CD4-positive, alpha-beta T cell treated with Interferon gamma for 1 hour (primary cell): Measurements from ENCODE around the gene PTPRR.

ENCODE experiments used
- DNase-seq: peaks from one replicate; pipeline ENCODE4 v3.0.0-alpha.2; 2020

PTPRR gene, protein sequence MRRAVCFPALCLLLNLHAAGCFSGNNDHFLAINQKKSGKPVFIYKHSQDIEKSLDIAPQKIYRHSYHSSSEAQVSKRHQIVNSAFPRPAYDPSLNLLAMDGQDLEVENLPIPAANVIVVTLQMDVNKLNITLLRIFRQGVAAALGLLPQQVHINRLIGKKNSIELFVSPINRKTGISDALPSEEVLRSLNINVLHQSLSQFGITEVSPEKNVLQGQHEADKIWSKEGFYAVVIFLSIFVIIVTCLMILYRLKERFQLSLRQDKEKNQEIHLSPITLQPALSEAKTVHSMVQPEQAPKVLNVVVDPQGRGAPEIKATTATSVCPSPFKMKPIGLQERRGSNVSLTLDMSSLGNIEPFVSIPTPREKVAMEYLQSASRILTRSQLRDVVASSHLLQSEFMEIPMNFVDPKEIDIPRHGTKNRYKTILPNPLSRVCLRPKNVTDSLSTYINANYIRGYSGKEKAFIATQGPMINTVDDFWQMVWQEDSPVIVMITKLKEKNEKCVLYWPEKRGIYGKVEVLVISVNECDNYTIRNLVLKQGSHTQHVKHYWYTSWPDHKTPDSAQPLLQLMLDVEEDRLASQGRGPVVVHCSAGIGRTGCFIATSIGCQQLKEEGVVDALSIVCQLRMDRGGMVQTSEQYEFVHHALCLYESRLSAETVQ

DNA sequence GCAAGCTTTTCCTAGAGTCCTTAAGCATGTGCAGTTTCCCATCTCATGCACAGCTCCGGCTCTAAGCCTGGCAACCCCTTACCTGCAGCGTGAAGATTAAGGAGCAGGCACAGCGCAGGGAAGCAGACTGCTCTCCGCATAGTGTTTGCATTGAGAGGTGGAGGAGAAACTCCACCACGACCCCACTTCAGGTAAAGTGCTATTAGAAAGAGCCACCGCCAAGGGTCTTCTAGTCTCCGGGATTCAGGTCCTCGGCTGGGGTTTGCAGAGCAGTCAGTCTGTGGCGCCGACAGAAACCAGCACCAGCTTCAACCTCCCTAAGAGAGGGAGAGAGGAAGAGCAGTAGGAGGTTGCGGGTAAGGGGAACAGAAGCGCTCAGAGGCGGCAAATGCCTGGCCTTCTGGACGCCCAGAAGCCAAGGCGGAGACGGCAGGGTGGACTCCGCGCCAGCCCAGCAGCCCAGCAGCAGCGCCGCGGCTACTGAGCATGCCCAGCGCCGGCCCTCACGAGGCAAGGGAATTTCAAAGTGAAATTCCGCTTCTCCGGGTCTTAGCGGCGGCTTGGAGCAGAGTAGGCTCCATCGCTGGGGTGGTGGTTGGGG lies at the start of gene PTPRR:
Gene PTPRR, minus strand, starts transcription at position 488 of the 601 bp plus-strand sequence. Its CDS starts 348 bp downstream, at position 140.
- no peak for DNase-seq

DNA sequence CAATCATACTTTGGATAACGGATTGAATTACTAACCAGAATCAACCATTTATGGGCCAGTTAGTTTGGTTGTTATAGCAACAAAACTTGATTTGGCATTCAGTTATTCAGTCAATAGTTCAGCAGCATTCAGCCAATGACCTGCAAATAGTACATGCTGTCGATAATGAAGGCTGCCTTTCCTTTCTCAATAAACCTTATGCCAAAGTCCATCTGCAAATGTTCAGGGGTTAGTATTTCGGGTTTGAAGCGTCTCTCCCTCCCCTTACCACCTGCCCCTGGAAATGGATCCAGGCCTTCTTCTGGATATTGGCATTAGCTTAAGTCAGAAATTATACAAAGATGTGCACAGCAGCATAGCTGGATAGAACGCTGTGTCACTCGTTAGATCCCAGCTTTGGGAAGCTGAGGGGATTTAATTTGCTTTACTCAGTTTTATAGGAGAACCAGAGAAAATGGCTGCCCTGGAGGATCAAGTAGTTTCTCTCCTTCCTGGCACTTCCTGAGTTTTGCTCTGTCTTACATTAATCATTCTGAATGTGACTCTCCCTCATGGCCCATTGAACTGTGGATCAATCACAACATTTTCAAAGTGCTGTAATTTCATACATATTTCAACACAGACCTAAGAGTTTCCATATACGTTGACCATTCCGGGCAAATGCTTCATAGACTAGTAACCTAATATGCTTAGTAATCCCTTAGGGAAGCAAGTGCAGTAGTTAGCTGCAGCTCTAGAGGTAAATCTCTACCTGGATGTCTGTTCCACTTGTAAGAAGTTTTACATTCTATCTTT lies 46.7 kb upstream of the PTPRR start:
- DNase-seq: no peak

DNA sequence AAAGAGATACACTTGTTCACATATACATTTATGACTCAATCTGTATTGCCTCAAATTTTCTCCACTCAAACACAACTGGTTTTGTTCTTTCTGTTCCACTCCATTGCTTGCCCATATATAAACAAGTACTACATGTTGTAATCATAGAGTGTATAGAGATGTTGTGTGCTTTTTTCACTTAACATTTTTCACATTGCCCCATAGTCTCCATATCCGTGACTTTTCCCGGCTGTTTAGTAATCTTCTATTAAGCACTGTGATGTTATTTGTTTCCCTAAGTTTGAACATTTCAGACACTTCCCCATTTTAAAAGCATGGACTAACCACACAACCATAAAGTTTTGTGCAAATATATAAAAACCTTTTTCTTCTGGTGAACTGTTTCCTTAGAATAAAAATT lies 45.5 kb upstream of the PTPRR start:
- DNase-seq: no peak

DNA sequence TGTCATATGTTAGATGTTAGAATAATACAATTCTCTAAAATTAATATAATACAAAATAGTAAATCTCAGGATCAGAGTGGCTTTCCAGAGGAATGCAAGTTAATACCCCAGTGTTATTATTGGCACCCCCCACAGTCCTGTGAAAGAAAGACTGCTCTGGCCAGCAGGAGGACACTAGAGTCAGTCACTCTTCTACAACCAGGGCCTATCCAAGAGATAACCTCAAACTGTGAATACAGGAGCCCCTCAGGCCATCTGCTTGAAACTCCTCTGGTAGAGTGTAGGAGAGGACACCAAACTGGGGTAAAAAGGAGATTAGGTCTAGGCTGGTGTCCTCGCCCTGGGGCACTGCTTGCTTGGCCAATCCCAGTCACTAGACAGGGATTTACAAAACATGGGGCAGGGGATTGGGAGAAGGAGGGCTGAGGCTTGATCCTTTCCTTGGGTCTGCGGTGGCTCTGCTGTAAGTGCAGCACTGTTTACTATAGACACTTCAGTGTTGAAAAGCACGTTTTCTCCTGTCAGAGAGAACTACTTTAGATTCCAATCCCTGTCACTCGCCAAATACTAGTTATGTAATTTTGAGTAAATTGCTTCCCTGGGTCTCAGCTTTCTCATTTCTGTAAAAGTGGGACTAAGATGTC lies 44.5 kb upstream of the PTPRR start:
- no peak for DNase-seq

DNA sequence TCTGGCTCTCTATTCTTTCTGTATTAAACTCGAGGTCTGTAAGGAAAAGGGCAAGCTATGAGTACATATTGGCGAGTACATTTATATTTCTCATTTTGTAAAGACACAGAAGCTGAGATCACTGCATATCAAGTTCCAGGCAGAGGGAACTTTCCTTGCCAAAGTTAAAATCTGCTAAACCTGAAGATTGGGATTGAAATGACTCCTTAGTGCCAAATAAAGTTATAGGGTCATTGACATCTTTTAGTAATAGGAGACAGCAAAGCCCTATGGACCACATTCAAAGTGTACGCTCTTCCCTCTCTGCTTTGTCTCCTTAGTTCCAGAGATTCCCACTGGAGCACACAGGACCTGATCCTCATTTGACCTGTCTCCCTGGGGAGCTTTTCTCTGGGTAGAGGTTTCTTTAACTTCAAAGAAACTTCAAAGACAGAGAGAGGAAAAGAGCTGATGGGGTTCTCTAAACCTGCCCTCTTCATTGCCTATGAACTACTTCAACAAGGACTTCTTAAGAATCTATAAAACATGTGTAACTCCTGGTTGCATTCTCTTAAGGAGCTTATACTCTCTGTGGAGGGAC lies 42.6 kb upstream of the PTPRR start:
- DNase-seq: no peak

DNA sequence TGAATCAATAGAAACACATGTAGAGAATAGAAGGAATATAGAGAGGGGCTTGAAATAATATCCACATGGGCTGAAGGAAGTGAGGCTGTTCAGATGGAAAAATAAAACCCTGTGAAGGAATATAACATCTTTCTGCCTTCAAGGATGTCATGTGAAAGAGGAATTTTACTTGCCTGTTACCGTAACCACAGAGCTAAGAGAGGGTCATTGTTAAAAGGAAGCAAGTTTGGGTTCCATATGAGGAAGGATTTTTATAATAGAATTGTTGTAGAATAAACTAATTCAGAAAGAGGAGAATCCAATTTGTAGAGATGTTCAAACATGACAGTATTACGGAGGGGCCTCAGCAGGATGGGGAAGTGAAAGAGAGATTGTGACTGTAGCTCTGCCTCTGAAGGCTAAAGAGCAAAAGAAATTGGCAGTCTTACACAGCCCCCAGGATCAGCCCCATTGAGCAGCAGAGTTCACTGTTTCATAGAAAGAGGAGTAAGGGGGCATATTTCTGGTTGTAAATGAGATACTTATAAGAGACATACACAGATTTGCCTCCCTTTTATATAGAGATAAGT lies 41.8 kb upstream of the PTPRR start:
- DNase-seq: no peak

DNA sequence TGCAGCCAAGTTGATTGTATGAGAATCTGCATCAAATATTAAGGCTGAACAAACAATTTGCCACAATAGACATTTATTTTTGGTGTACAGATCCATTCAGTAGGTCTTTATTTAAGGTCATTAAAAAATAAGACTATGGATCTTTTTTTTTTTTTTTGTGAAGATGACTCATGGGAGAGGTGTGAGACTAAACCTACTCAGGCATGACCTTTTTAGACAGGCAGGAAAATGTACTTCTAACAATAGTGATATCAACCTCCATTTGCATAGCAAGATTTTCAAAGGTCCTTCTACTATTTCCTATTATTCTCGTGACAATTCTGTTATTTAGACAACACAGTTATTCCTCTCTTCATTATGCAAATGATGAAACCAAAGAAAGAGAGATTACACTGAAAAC lies 39.9 kb upstream of the PTPRR start:
- DNase-seq: no peak

DNA sequence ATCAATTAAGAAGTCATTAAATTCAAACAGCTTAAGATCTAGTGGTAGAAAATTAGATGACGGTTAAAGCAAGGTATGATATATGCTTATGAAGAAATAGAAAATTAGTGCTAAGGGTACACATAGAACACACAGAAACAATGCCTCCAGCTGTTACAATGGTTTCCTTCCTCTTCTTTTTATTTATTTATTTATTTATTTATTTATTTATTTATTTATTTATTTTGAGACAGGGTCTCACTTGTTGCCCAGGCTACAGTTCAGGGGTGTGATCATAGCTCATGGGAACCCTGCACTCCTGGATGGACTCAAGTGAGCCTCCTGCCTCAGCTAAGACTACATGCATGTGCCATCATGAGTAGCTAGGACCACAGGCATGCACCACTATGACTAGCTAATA lies 34.9 kb upstream of the PTPRR start:
- DNase-seq: no peak

DNA sequence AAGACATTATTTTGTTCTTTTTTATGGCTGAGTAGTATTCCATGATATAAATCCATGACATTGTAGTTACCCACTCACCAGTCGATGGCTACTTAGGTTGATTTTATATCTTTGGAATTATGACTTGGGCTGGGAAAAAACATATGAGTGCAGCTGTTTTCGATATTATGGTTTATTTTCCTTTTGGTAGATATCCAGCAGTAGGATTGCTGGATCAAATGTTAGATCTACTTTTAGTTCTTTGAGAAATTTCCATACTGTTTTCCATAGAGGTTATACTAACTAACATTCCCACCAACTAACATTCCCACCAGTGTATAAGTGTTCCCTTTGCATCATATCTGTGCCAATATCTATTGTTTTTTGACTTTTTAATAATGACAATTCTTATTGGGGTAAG lies 29.9 kb upstream of the PTPRR start:
- DNase-seq: no peak

DNA sequence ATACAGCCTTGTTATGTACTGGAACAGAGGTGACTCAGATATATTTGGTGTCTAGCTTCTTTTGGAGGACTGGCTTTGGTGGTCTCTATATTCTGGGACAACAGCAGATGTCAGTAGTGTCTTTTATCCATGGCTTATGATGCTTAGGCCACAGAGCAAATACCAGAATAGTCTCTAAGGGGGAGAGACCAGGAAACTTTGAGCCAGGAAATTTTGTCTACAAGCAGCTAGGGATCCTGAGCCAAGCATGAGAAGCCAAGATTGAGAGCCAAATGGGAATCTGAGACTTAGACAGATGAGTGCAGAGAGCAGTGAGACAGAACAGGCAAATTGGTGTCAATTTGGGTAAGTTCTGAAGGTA lies 28.4 kb upstream of the PTPRR start:
- DNase-seq: no peak

DNA sequence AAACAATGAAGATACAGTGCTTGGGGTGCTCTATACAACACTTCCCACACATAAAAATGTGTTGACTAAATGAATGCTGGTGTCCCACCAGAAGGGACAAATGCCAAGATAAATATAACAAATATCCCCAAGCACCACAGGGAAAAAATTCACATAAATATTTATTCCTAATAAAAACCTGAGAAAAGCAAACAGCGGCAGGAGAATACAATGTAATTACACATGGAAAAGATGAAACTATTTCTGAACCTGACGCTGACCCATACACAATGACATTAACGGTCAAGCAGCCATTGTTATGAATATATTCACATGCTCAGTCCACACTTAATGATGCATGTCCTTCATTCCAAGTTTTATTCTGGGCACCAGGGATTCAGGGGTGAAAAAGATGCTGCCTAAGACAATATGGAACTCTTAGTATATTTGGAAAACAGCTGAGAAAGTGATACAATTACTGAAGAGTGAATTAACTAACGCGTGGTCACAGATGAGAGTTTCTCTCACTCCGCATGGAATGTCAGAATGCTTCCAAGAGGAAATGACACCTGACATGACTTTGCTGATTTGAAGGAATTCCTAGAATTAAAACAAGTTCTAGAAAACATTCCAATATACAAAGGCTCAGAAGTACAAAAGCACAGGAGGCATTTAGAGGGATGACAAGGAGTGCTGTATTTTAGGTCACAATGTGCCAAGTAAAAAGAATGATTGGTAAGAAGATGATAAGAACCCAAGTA lies 27.9 kb upstream of the PTPRR start:
- no peak for DNase-seq

DNA sequence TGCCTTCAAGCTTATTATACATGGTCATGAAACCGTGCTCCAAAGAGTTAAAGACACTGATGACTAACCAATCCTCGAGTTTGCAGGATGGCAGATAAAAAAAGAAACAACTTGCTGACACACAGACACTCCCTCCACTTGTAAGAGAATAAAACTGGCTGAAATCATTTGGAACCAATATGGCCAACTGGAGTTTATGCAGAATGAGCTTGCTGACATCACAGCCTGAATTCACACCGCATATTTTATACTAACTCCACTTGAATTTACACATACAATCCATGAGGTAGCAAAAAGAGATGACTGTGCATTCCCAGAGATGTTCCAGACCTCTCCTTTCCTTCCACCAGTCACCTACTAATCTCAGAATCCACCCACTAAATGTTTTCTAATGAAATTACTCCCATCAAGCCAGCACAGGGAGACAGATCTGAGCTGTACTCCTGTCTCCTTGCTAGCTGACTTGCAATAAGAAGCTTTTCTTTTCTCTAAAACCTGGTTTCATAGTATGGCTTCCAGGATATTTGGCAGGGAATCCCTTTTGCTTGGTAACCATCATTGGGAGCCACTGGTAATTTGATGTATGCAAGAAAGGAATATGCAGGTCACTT lies 15.8 kb upstream of the PTPRR start:
- DNase-seq: no peak

DNA sequence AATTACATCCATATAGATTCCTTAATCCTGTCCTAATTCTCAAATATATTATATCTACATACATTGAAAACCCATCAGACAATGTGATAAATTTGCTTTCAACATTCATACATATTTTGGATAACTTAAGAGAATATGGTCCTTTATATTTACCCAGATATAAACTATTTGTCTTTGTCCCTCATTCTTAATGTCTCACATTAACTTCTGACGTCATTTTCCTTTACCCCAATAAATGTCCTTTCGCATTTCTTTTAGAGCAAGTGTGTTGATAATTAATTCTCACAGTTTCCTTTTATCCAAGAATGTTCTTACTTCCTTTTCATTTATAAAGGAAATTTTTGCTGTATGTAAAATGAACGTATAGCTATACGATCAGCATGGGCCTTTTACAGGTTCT lies 12.6 kb upstream of the PTPRR start:
- DNase-seq: no peak

DNA sequence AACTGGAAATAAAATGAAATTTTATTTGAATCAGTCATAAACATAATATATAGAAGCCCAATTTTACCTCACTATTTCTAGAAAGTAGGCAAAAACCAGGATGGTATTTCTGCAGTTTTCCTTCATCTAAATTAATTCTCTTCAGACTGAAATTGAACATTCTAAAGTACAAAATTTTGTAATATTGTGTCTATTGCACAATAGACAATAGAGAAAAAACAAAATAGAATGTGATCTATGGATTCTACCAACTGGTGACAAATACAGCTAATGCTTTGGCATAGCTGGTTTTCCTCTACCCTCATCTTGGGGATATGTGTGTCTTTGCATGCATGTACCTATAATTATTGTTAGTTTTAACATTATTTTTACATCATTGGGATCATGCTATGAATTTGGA lies 8.5 kb upstream of the PTPRR start:
- DNase-seq: no peak

DNA sequence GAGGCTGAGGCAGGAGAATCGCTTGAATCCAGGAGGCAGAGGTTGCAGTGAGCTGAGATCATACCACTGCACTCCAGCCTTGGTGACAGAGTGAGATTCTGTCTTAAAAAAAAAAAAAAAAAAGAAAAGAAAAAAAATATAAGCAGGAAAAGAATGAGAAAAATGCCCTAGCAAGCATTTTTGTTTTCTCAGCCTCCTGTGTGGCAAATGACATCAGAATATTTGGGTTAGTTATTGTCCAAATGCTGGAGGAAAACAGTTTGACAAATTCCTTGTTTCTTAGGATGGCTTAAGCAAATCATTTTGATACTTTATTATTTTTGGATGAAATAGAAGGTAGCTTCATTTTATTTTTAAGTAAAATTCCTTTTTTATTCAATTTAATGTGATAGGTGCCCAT lies 7.5 kb upstream of the PTPRR start:
- no peak for DNase-seq

DNA sequence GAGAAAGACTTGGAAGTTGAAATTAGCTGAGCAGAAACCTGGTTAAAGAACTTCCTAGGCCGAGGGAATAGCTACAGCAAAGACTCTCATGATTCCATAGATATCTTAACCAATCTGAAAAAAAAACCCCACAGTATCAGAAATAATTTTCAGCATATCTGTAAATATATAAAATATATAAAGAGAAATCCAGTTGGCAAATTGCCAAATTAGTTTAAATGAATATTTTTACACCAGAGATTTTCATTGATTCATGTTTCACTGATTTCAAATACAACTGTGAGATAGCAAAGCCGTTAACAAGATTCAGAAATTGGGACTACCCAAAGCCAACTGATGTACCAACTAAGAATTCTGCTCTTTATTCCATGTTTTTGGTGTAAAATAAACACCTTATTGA lies 6.8 kb upstream of the PTPRR start:
- DNase-seq: no peak

DNA sequence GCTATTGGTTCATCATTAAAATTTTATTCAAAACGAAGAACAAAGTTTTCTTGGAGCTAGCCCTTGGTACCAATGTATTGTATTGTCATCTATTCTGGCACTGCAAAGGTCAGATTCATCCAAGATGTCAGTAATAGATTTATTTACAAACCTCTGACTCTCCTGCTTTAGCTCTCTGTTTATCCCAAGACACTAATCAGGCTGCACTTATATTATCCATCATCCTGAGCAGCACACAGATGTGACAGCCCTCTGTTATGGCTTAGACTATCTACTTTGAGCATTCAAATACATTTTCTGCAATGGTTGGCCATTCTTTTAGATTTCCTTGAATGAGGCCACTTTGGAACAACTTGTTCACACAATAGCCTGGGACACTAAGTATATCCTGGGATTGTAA lies 5.0 kb upstream of the PTPRR start:
- no peak for DNase-seq

DNA sequence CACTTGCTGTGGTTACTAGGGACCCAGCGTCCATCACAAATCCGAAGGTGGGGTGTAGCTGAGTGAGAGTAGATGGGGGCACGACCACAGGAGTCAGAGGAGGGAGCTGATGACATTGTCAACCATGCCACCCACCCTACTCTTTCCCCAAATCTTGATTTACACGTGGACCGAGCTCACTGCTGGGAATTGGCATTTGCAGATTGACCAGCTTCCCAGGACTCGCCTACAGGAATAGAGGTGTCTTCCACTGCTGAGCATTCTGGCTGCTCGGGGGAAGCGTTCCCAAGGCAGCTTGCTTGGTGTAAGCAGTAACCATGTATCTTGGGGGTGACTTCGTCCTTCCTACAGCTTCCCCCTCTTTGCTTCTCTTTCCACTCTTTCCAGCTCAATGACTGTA lies 353 bp upstream of the PTPRR start:
- DNase-seq: no peak

DNA sequence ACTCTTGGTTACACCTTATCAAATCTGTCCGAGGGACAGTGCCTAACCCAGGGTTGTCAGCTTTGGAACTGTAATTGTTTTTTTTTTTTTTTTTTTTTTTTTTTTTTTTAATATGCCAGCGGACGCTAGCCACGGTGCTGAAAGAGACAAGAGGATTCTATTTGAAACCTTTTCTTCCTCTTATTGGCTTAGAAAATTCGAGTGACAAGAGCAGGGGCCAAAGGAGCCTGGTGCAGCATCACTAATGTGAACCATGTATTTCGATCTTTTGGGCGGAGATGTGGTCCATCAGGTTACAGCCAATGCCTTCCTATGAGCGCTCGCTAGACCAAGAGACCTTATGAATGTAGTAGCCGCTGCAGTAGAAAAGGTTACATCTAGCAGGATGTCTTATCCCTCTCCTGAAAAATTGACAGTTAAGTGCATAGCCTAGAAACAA lies 922 bp downstream of the PTPRR start:
- DNase-seq: no peak

DNA sequence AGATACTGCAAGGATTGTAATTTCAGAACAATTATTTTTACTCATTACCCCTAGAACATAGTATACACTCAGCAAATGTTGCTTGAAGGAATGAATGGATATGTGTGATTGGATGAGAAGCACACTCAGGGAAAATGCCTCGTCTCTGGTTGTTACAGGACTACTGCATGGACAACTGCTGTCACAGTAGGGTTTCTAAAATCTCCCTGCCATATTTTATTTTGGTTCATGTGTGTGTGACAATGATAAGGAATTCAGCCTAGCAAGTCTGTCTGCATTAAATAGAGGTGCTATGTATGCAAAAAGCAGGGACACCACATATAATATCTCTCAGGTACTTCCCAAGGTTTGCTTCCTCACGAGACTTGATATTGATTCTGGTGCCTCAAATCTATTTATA lies 1.4 kb downstream of the PTPRR start:
- no peak for DNase-seq

DNA sequence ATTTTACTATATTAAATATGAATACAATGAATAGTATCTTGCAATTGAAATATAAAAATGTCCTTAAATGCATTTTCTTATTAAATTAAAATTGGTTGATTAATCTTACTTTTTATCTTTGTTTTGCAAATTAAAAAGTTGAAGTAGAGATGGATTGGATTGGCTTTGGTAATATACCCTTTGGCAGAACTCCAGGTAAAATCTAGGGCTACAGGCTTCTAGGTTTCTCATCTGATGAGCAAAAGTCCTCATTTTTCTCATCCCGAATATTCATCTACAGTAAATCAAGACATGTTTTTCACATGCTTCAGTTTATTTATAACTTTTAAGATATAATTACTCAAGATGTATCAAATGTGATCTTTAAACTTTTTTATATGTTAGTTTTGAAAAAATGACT lies 2.2 kb downstream of the PTPRR start:
- no peak for DNase-seq
